ENCODE data around the gene ADAMTS15. TPM values are rescaled to one million over a fixed set of nuclear protein-coding genes. Genes with fewer than 3 reads are reported as not detected.

Gene ADAMTS15
- total RNA-seq, 1 experiment from 2014 or later = 0.62 TPM

- DNase-seq (ENCODE audit: low spot score) = no peak
Observed at GRCh38 chr11:130462101-130462885, 13.8 kb downstream of the ADAMTS15 start.

DNA sequence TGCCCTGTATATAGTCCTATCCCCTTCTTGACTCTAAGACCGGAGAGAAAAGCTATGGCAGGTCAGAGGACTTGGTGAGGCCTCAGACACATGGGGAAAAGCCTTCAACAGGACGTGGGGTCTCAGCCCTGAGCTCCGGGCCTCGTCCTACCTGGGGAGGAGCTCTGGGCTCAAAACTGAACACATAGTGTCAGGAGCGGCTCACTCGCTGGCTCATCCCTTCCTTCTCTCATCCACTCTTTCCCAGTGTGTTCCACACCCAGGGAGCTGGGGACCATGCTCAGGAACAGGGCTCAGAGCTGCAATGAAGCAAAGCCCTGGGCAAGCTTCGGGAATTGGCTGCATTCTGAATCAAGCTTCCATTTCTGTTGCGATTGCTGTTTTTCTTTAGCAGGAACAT is 14.5 kb downstream of the ADAMTS15 start:
- DNase-seq (ENCODE audit: low spot score) = no peak

GRCh38 chr11:130464291-130464812 is 15.9 kb downstream of the ADAMTS15 start:
- DNase-seq (ENCODE audit: low spot score) = no peak

DNA sequence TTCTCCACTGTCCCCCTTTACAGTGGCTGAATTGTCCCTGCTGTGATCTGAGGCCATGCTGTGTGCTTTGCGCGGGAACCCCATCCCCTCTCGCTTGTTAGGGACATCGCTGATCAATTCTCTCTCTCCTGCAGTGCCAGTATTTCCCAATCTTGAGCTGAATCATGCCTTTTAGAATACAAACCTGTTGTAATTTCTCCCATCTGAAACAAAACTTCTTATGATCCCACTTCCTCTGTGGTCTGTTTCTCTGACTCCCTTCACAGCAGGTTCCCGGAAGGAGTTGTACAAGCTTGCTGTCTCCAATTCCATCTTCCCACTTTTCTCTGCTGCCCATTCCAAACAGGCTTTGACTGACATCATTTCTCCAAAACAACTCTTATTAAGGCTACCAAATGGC is 16.8 kb downstream of the ADAMTS15 start:
- no peak for DNase-seq (ENCODE audit: low spot score)

GRCh38 chr11:130467116-130467900 is 18.9 kb downstream of the ADAMTS15 start:
- DNase-seq (ENCODE audit: low spot score) = no peak

DNA sequence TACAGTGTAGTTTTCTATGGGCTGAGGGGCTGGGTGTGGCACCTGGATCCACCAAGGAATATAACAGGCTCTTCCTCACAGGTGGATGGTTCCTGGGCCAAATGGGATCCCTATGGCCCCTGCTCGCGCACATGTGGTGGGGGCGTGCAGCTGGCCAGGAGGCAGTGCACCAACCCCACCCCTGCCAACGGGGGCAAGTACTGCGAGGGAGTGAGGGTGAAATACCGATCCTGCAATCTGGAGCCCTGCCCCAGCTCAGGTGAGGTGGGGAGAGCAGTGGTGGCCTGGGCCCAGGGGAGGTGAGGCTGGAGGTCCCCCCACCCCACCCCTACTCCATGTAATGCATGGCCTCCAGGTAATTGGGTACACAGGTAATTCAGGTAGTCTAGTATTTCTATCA is 20.7 kb downstream of the ADAMTS15 start:
- DNase-seq (ENCODE audit: low spot score) = no peak

- DNase-seq (ENCODE audit: low spot score) = no peak
Observed at GRCh38 chr11:130470832-130471706, 22.6 kb downstream of the ADAMTS15 start.

DNA sequence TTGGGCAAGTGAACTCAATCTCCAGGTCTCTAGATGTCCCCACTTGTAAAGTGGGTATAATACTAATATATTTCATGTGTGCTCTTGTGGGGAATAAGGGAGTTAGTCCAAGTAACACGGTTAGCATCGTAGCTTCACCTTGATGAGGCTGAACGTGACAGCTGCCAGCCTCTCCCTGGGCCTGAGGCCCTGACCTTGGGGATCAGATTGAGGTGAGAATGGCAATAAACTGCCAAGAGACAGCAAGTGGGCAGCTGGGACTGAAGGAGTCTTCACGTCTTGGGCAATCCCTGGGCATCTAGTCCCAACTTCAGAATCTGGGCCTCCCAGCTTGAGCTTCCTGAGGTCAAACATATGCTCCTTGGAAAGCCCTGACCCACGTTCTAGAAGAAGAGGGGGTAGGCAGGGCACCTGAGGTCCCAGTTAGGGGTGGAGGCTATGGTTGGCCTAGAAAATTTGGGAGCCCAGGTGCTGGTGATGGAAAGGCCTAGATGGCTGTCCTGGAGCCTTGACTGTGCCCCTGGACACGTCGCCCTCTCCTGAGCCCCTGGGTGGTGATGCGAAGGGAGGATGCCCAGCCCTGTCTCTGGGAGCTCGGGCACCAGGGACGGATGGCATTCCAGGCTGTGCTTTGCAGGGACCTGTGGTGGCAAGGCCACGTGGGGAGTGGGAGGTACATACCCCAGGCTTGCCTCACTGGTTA is 23.4 kb downstream of the ADAMTS15 start:
- DNase-seq (ENCODE audit: low spot score) = no peak

DNA sequence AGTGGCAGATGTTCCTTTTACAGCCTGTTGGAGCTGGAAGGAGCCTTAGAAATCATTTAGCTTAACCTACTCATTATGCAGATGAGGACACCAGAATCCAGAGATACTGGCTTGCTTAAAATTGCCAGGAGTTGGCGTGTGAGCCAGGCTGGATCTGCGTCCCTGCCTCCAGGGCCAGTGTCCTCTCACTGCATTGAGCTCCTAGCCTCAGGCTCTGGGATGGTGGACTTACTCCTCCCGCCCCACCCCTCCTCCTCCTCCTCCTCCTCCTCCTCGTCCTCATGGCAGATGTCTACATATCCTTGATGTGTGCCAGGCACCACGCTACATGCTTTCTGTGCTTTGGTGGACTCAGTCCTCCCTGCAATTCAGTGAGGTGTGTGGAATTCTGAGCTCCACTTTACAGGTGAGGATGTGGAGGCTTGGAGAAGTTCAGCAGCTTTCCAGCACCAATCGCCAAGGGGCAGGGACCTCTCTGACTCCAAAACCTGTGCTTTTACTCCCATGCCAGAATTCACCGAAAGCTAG is 24.1 kb downstream of the ADAMTS15 start:
- DNase-seq (ENCODE audit: low spot score) = no peak

- no peak for DNase-seq (ENCODE audit: low spot score)
Observed at GRCh38 chr11:130473056-130473794, 24.8 kb downstream of the ADAMTS15 start.

GRCh38 chr11:130473795-130474377 is 25.4 kb downstream of the ADAMTS15 start:
- no peak for DNase-seq (ENCODE audit: low spot score)

GRCh38 chr11:130474637-130475400 is 26.4 kb downstream of the ADAMTS15 start:
- no peak for DNase-seq (ENCODE audit: low spot score)

DNA sequence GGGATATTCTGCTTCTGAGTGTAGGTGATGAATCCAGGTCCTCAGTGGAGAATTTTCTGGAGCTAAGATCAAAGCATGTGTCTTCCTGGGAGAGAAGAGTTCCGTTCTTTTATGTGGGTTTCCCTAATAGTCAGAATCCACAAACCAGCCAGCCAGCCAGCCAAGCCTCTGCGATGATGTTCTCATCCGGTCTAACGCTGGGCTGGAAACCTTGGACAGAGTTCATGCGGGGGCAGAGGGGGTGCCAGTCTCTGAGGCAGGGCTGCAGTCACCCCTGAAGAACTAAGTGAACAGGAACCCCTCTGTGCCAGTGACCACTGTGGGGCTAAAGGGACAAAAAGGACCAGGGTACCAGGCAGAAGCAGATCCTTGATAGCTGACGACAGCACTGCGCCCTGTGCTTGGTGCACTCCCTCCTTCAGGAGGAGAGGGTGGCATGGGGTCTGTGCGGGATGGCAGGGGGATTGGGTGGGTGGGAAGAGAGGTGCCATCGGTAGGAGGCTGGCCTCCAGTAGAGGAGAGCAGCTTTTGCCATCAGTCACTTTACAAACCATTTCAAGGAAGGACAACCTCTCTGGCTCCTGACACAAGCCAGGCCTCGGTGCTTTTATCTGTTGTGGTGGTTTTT is 27.1 kb downstream of the ADAMTS15 start:
- no peak for DNase-seq (ENCODE audit: low spot score)

DNA sequence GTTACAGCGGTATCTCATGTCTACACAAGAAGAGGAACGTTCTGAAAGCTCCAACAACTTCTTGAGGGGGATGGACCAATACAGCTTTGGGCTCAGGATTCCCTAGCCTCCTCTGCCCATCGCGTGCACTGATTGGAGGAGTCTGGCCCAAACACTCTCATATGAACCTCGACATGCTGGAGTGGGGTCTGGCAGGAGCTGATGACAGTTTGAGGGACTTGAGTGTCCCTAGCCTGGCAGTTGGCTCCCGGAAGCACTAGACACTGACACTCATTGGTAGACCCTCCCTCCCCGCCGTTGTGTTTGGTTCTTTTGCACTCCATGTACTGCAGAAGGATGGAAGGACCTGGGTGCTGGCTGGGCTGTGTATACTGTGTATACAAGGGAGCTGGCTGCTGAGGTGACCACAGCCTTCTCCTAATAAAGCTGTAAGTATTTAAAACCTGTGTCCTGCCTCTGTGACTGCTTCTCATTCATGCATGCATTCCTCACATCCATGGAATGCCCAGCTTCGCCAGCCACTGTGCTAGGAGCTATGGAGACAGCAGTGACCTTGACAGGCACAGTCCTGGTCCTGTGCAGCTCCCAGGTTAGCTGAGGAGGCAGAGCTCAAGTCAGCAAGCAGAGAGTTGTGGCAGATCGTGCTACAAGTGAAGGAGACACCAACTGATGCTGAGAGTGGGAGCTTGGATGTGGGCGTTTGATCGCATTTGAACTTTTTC is 27.9 kb downstream of the ADAMTS15 start:
- no peak for DNase-seq (ENCODE audit: low spot score)

- DNase-seq (ENCODE audit: low spot score) = no peak
Observed at GRCh38 chr11:130476922-130477491, 28.6 kb downstream of the ADAMTS15 start.

DNA sequence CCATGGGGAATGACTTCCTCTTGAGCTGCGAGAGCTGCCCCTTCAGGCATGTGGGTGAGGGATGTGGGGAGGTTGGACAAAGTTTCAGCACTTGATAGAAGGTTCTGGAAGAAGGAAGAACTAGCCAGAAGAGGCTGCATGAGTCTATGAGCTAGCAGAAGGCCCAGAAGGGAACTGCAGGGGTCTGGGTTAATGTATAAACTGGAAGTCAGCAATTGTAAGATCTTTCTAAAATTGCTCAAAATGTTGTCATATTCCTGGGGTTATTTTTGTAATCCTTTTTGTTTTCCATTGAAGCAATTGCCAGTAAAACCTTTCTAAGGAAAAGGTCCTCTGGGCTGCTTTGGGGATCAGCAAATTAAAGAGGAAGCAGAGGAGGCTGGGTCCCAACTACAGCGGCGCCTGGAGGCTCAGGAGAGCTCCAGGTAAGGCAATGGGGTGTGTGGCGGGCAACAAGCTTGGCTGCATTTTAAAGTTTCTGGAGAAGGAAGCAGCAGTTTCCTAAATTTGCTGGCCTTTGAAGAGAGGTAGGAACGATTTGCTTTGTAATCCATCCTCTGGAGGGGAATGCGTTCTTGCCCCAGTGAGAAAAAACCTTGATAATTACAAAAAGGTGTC is 29.2 kb downstream of the ADAMTS15 start:
- no peak for DNase-seq (ENCODE audit: low spot score)

DNA sequence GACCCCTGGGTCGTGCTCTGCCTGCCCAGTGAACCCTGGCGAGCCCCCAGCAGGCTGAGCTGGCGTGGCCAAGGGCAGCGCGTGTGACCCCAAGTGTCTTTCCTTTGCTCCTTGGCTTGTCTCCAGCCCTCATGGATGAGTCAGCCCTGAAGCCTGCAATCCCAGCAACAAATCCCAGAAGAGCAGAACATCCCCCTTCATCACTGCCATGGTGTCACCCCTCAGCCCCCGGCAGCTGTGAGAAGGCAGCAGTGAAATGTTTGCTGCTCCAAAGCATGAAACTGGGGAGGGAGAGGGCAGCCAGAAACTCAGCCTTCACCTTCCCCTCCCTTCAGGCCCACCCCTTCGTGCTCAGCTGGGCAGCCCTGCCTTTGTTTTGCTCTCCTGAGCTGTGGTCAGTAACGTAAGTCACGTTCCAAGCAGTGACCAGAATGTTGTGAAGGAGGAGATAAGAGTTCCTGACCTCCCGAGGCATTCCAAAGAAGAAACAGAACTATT is 29.8 kb downstream of the ADAMTS15 start:
- peak; percentile 81 for DNase-seq (ENCODE audit: low spot score)

Data from H4 (cell line).